ENCODE results near the gene NUPR1. TPM values are rescaled to one million over a fixed set of nuclear protein-coding genes. Genes with fewer than 3 reads are reported as not detected.
A peak's percentile ranks its signal among the peaks of the same experiment; 100 is the strongest.

Gene NUPR1
- total RNA-seq, 4 donors from 2014 or later: 1.6 to 11.9 (median 6.3) TPM

GRCh38 chr16:28495795-28496749 lies 42.7 kb downstream of the NUPR1 start:
- DNase-seq: no peak
- peak overlapping the region; percentile 85 to 91 (median 90) for H3K27ac ChIP-seq
- no peak for TF ChIP-seq POLR2A (IDR thresholded peaks at IDR 0.05)
- TF ChIP-seq CTCF (IDR thresholded peaks at IDR 0.05): no peak
- peaks cover 0 to 6% (median 0%) of the 10 kb centered on the region in 3 donors for H3K36me3 ChIP-seq
- H3K27me3 ChIP-seq: no peaks in the 10 kb centered on the region
- H3K4me3 ChIP-seq: peak overlapping the region in 2 of 4 donors; percentile 43
- peaks cover 0 to 23% (median 13%) of the 10 kb centered on the region in 4 donors for H3K4me1 ChIP-seq
- no peaks in the 10 kb centered on the region for H3K9me3 ChIP-seq

- H3K4me3 ChIP-seq: peak overlapping the region; percentile 1 to 43 (median 36)
Measured at GRCh38 chr16:28495098-28495793, 43.5 kb downstream of the NUPR1 start.

GRCh38 chr16:28494121-28494851 lies 44.5 kb downstream of the NUPR1 start, which contains the start of gene APOBR:
Gene APOBR (plus strand): TSS chr16:28494643. CDS start chr16:28494682, 39 bp downstream.
- TF ChIP-seq POLR2A (IDR thresholded peaks at IDR 0.05) (no peak), CTCF (IDR thresholded peaks at IDR 0.05) (no peak)
- Histone ChIP-seq H3K27ac (peak within 1 kb of the TSS; percentile 85 to 91 (median 90)), H3K27me3 (no peaks in the 10 kb centered on the region), H3K9me3 (no peaks in the 10 kb centered on the region), H3K36me3 (peaks cover 0 to 13% (median 0%) of the 10 kb centered on the region in 3 donors), H3K4me3 (peak within 1 kb of the TSS; percentile 1 to 43 (median 36)), H3K4me1 (peaks cover 0 to 32% (median 13%) of the 10 kb centered on the region in 4 donors)
- DNase-seq: peak; percentile 71 to 94 (median 93)

More at GRCh38 chr16:28495098-28495793, 43.5 kb downstream of the NUPR1 start:
- H3K27me3 ChIP-seq: no peaks in the 10 kb centered on the region
- peaks cover 0 to 6% (median 0%) of the 10 kb centered on the region in 3 donors for H3K36me3 ChIP-seq
- TF ChIP-seq POLR2A (IDR thresholded peaks at IDR 0.05) (no peak), CTCF (IDR thresholded peaks at IDR 0.05) (no peak)
- peaks cover 0 to 27% (median 13%) of the 10 kb centered on the region in 4 donors for H3K4me1 ChIP-seq
- peak in 1 of 3 donors; percentile 57 for DNase-seq
- H3K27ac ChIP-seq: peak overlapping the region; percentile 85 to 91 (median 90)
- no peaks in the 10 kb centered on the region for H3K9me3 ChIP-seq

GRCh38 chr16:28492511-28492910 lies 46.3 kb downstream of the NUPR1 start:
- no peaks in the 10 kb centered on the region for H3K9me3 ChIP-seq
- H3K36me3 ChIP-seq: peaks cover 0 to 20% (median 0%) of the 10 kb centered on the region in 3 donors
- DNase-seq: no peak
- H3K4me1 ChIP-seq: peaks cover 0 to 35% (median 13%) of the 10 kb centered on the region in 4 donors
- H3K27me3 ChIP-seq: no peaks in the 10 kb centered on the region
- H3K27ac ChIP-seq: peak overlapping the region; percentile 89 to 97 (median 90)
- peak overlapping the region in 3 of 4 donors; percentile 74 to 97 (median 76) for H3K4me3 ChIP-seq
- TF ChIP-seq POLR2A (IDR thresholded peaks at IDR 0.05): no peak
- no peak for TF ChIP-seq CTCF (IDR thresholded peaks at IDR 0.05)
